MM.1S (cell line): Measurements from ENCODE around the gene CACNA1C.
A peak's percentile ranks its signal among the peaks of the same experiment; 100 is the strongest.

Experiments used
- DNase-seq: peaks from one replicate; pipeline ENCODE4 v3.0.0-alpha.2; 2015
- H2AFZ ChIP-seq: fragments of 300-600 bp; sonication (generic); 2 replicates; pipeline ENCODE4 v1.6.0; 2016; ENCODE audit warnings: antibody characterized with exemption, low read length
- H3F3A ChIP-seq: fragments of 300-600 bp; sonication (generic); 2 replicates; pipeline ENCODE4 v1.6.1; 2016; ENCODE audit warnings: mild to moderate bottlenecking, antibody characterized with exemption, low read length, moderate library complexity, mixed read lengths; ENCODE audit not compliant: insufficient read depth
- H3K27ac ChIP-seq: fragments of 300-600 bp; sonication (generic); 2 replicates; pipeline ENCODE4 v1.5.1; 2016; ENCODE audit warnings: mild to moderate bottlenecking, low read length
- H3K27me3 ChIP-seq: fragments of 300-600 bp; sonication (generic); replicated peaks from 2 replicates; pipeline ENCODE4 v1.6.0; 2016; ENCODE audit warnings: low read length; ENCODE audit not compliant: insufficient read depth
- H3K36me3 ChIP-seq: fragments of 300-600 bp; sonication (generic); replicated peaks from 2 replicates; pipeline ENCODE4 v1.6.1; 2016; ENCODE audit warnings: mild to moderate bottlenecking, low read length, mixed read lengths; ENCODE audit not compliant: insufficient read depth
- H3K4me1 ChIP-seq: fragments of 300-600 bp; sonication (generic); 2 replicates; pipeline ENCODE4 v1.6.1; 2016; ENCODE audit warnings: low read length, mixed read lengths
- H3K4me2 ChIP-seq: fragments of 300-600 bp; sonication (generic); 2 replicates; pipeline ENCODE4 v1.6.0; 2016; ENCODE audit warnings: low read depth, low read length
- H3K4me3 ChIP-seq: fragments of 300-600 bp; sonication (generic); 2 replicates; pipeline ENCODE4 v1.5.1; 2016; ENCODE audit warnings: low read length, mixed read lengths
- H3K79me2 ChIP-seq: fragments of 300-600 bp; sonication (generic); 2 replicates; pipeline ENCODE4 v1.6.1; 2016; ENCODE audit warnings: mixed run types, low read length, mixed read lengths
- H3K9ac ChIP-seq: fragments of 300-600 bp; sonication (generic); 2 replicates; pipeline ENCODE4 v1.6.1; 2016; ENCODE audit warnings: low read length, mixed read lengths
- H3K9me2 ChIP-seq: fragments of 300-600 bp; sonication (generic); replicated peaks from 2 replicates; pipeline ENCODE4 v1.6.1; 2016; ENCODE audit warnings: mild to moderate bottlenecking, low read length, mixed read lengths; ENCODE audit not compliant: insufficient read depth
- H3K9me3 ChIP-seq: fragments of 300-600 bp; sonication (generic); replicated peaks from 2 replicates; pipeline ENCODE4 v1.6.1; 2016; ENCODE audit warnings: mild to moderate bottlenecking, low read length, mixed read lengths; ENCODE audit not compliant: insufficient read depth
- H4K20me1 ChIP-seq: fragments of 300-600 bp; sonication (generic); 2 replicates; pipeline ENCODE4 v1.6.1; 2016; ENCODE audit warnings: mild to moderate bottlenecking, low read length, moderate library complexity, mixed read lengths; ENCODE audit not compliant: insufficient read depth
- CTCF ChIP-seq: fragments of 300-600 bp; sonication (generic); IDR thresholded peaks from 2 replicates; pipeline ENCODE4 v1.5.1; 2016; ENCODE audit warnings: antibody characterized with exemption, low read length, mixed read lengths
- EZH2 ChIP-seq: fragments of 300-600 bp; sonication (generic); optimal IDR thresholded peaks from 2 replicates; pipeline ENCODE3; 2017; ENCODE audit warnings: low read depth, mild to moderate bottlenecking, antibody characterized with exemption, low read length, mixed read lengths
- EZH2phosphoT487 ChIP-seq: fragments of 300-600 bp; sonication (generic); IDR thresholded peaks from 2 replicates; pipeline ENCODE4 v1.6.1; 2018; ENCODE audit warnings: antibody characterized with exemption, low read length

CACNA1C gene

GRCh38 chr12:2049604-2050540, 2.9 kb upstream of the CACNA1C start:
- no peak overlapping the region for H2AFZ ChIP-seq
- H3K9me2 ChIP-seq: no peaks in the 10 kb centered on the region
- DNase-seq: peak; percentile 17
- H3K4me1 ChIP-seq: peaks cover 17% of the 10 kb centered on the region
- H3K4me2 ChIP-seq: peak overlapping the region; percentile 62; the same call in 1 of the 2 replicates
- H3K4me3 ChIP-seq: no peak overlapping the region; the same call in 1 of the 2 replicates
- no peak overlapping the region for H3K9ac ChIP-seq
- H3F3A ChIP-seq: peaks cover 5% of the 10 kb centered on the region
- no peaks in the 10 kb centered on the region for H3K36me3 ChIP-seq
- peaks cover 13% of the 10 kb centered on the region for H3K27me3 ChIP-seq
- H4K20me1 ChIP-seq: no peaks in the 10 kb centered on the region
- no peaks in the 10 kb centered on the region for H3K9me3 ChIP-seq
- TF ChIP-seq EZH2 (no peak), CTCF (no peak)
- no peaks in the 10 kb centered on the region for H3K79me2 ChIP-seq
- H3K27ac ChIP-seq: no peak overlapping the region

- no peaks in the 10 kb centered on the region for H3K9me3 ChIP-seq
- no peaks in the 10 kb centered on the region for H3K79me2 ChIP-seq
- no peak overlapping the region for H3K9ac ChIP-seq
- no peaks in the 10 kb centered on the region for H3K9me2 ChIP-seq
- no peaks in the 10 kb centered on the region for H3K36me3 ChIP-seq
- H3F3A ChIP-seq: peaks cover 5% of the 10 kb centered on the region
- DNase-seq: no peak
- peak overlapping the region; percentile 45; the same call in 1 of the 2 replicates for H3K4me2 ChIP-seq
- peak overlapping the region; percentile 37; the same call in 1 of the 2 replicates for H3K4me3 ChIP-seq
- no peak overlapping the region for H3K27ac ChIP-seq
- TF ChIP-seq EZH2: no peak
- TF ChIP-seq EZH2phosphoT487: no peak
- TF ChIP-seq CTCF: no peak
- peaks cover 17% of the 10 kb centered on the region for H3K27me3 ChIP-seq
- no peaks in the 10 kb centered on the region for H4K20me1 ChIP-seq
- no peak overlapping the region for H2AFZ ChIP-seq
- H3K4me1 ChIP-seq: peaks cover 17% of the 10 kb centered on the region
Measured at GRCh38 chr12:2051700-2052621, 826 bp upstream of the CACNA1C start.

GRCh38 chr12:2053691-2054090, 904 bp downstream of the CACNA1C start:
- Histone ChIP-seq H3K9me2 (no peaks in the 10 kb centered on the region), H3K4me2 (no peak overlapping the region), H3K4me1 (peaks cover 17% of the 10 kb centered on the region), H2AFZ (no peak overlapping the region), H3K9ac (no peak overlapping the region), H3K4me3 (no peak overlapping the region), H3K27ac (no peak overlapping the region), H3K9me3 (no peaks in the 10 kb centered on the region), H3K27me3 (peaks cover 17% of the 10 kb centered on the region), H3K79me2 (no peaks in the 10 kb centered on the region), H3F3A (peaks cover 5% of the 10 kb centered on the region), H4K20me1 (no peaks in the 10 kb centered on the region), H3K36me3 (no peaks in the 10 kb centered on the region)
- DNase-seq: no peak
- TF ChIP-seq CTCF (no peak), EZH2phosphoT487 (no peak), EZH2 (no peak)
